Loucy (cell line): ENCODE results near the gene PODXL2.

Experiments used
- EZH2phosphoT487 ChIP-seq: fragments of 200-600 bp; IDR thresholded peaks from 2 replicates; pipeline ENCODE4 v1.6.1; 2018; ENCODE audit warnings: antibody characterized with exemption, mild to moderate bottlenecking, moderate library complexity, borderline replicate concordance
- TF ChIP-seq, protein P1 (sequence below): fragments of 200-600 bp; sonication (generic); conservative IDR thresholded peaks from 2 replicates; pipeline ENCODE4 v1.5.1; 2014; ENCODE audit warnings: mild to moderate bottlenecking, antibody characterized with exemption, low read length

GRCh38 chr3:127616836-127617605 is 12.0 kb upstream of the PODXL2 start:
- TF ChIP-seq, protein P1, sequence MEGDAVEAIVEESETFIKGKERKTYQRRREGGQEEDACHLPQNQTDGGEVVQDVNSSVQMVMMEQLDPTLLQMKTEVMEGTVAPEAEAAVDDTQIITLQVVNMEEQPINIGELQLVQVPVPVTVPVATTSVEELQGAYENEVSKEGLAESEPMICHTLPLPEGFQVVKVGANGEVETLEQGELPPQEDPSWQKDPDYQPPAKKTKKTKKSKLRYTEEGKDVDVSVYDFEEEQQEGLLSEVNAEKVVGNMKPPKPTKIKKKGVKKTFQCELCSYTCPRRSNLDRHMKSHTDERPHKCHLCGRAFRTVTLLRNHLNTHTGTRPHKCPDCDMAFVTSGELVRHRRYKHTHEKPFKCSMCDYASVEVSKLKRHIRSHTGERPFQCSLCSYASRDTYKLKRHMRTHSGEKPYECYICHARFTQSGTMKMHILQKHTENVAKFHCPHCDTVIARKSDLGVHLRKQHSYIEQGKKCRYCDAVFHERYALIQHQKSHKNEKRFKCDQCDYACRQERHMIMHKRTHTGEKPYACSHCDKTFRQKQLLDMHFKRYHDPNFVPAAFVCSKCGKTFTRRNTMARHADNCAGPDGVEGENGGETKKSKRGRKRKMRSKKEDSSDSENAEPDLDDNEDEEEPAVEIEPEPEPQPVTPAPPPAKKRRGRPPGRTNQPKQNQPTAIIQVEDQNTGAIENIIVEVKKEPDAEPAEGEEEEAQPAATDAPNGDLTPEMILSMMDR, result no peak
- TF ChIP-seq EZH2phosphoT487, result no peak
